GM23338 (cell line): ENCODE results near the gene PRKCG.

ENCODE experiments used
- CREB1 ChIP-seq: fragments of 250-450 bp; sonication (Bioruptor Pico); IDR thresholded peaks from 2 replicates; pipeline ENCODE4 v1.5.0; 2020; ENCODE audit warnings: low read depth, mild to moderate bottlenecking, moderate library complexity
- CTCF ChIP-seq, 2 experiments: fragments of 200-600 bp in 1 of 2; sonication (generic) in 1 of 2; conservative IDR thresholded peaks; 2 replicates each; pipeline versions ENCODE4 v1.5.1 to v1.6.1; 2016 to 2017; ENCODE audit warnings: antibody characterized with exemption in 2 of 2, low read depth in 2 of 2, mild to moderate bottlenecking in 2 of 2, moderate library complexity in 1 of 2
- EZH2 ChIP-seq: fragments of 200-600 bp; sonication (generic); IDR thresholded peaks from one replicate; pipeline ENCODE4 v1.8.0; 2017; ENCODE audit warnings: antibody characterized with exemption, mild to moderate bottlenecking, low read depth; ENCODE audit not compliant: unreplicated experiment
- EZH2phosphoT487 ChIP-seq: fragments of 200-600 bp; sonication (generic); IDR thresholded peaks from one replicate; pipeline ENCODE4 v1.8.1; 2018; ENCODE audit warnings: antibody characterized with exemption; ENCODE audit not compliant: unreplicated experiment
- NANOG ChIP-seq: IDR thresholded peaks from 2 replicates; pipeline ENCODE4 v1.6.1; 2016; ENCODE audit warnings: antibody characterized with exemption, borderline replicate concordance
- POLR2AphosphoS5 ChIP-seq: IDR thresholded peaks from 2 replicates; pipeline ENCODE4 v1.6.1; 2016; ENCODE audit warnings: antibody characterized with exemption, low read depth
- ZNF114 ChIP-seq: fragments of 250-450 bp; sonication (Bioruptor Pico); IDR thresholded peaks from 2 replicates; pipeline ENCODE4 v1.5.0; 2020; ENCODE audit warnings: mild to moderate bottlenecking, moderate library complexity
- ZNF331 ChIP-seq: fragments of 250-450 bp; sonication (Bioruptor Pico); IDR thresholded peaks from 2 replicates; pipeline ENCODE4 v1.5.0; 2020; ENCODE audit warnings: low read depth, mild to moderate bottlenecking, moderate library complexity
- TF ChIP-seq, protein P1 (sequence below): IDR thresholded peaks from 2 replicates; pipeline ENCODE4 v1.6.1; 2016; ENCODE audit warnings: antibody characterized with exemption

DNA sequence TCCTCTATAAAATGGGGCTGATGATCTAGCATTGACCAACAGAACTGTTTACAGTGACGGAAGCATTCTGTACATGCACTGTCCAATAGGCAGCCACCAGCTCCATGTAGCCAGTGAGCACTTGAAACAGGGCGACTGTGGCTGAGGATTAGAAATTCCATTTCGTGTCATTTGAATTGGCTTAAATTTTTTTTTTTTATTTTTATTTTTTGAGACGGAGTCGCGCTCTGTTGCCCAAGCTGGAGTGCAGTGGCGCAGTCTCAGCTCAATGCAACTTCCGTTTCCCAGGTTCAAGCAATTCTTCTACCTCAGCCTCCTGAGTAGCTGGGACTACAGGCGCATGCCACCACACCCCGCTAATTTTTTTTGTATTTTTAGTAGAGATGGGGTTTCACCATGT lies 3.0 kb downstream of the PRKCG start:
- TF ChIP-seq CTCF (conservative IDR thresholded peaks at IDR 0.05; ENCODE audit: low read depth in 2 of 2): no peak
- no peak for TF ChIP-seq CREB1 (CRISPR knock-in tag)
- TF ChIP-seq POLR2AphosphoS5: no peak
- TF ChIP-seq ZNF331 (CRISPR knock-in tag): no peak
- no peak for TF ChIP-seq ZNF114 (CRISPR knock-in tag)
- no peak for TF ChIP-seq EZH2
- TF ChIP-seq NANOG: no peak
- TF ChIP-seq, protein P1, sequence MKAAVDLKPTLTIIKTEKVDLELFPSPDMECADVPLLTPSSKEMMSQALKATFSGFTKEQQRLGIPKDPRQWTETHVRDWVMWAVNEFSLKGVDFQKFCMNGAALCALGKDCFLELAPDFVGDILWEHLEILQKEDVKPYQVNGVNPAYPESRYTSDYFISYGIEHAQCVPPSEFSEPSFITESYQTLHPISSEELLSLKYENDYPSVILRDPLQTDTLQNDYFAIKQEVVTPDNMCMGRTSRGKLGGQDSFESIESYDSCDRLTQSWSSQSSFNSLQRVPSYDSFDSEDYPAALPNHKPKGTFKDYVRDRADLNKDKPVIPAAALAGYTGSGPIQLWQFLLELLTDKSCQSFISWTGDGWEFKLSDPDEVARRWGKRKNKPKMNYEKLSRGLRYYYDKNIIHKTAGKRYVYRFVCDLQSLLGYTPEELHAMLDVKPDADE: no peak
- no peak for TF ChIP-seq EZH2phosphoT487
